DND-41 (cell line): ENCODE measurements around the gene MANSC1.
"Not testable (repeated sequence)": the region's sequence is repeated elsewhere in the genome, so short reads cannot be mapped to it uniquely, and the experiment has no call there.

Source experiments
- ATAC-seq: fragments of 200-7000 bp; cut with Tn5 transposase; 3 replicates; pipeline ENCODE4 v1.9.1; 2021; ENCODE audit warnings: low read depth; ENCODE audit not compliant: insufficient read depth
- DNase-seq: peaks from one replicate; pipeline ENCODE4 v3.0.0-alpha.2; 2020
- H2AFZ ChIP-seq: 2 replicates; pipeline ENCODE4 v1.6.0; 2012; ENCODE audit warnings: low read depth, low read length
- H3K27ac ChIP-seq: 2 replicates; pipeline ENCODE4 v1.5.1; 2012; ENCODE audit warnings: low read length, inconsistent platforms
- H3K27me3 ChIP-seq: fragments of 200-600 bp; sonication (generic); 2 replicates; pipeline ENCODE4 v1.6.0; 2012; ENCODE audit warnings: low read length, mild to moderate bottlenecking, inconsistent platforms; ENCODE audit not compliant: insufficient read depth, poor library complexity
- H3K36me3 ChIP-seq: 2 replicates; pipeline ENCODE4 v1.5.1; 2012; ENCODE audit warnings: low read length, inconsistent platforms; ENCODE audit not compliant: insufficient read depth
- H3K4me1 ChIP-seq: 2 replicates; pipeline ENCODE4 v1.5.1; 2012; ENCODE audit warnings: mild to moderate bottlenecking, low read length; ENCODE audit not compliant: insufficient read depth
- H3K4me2 ChIP-seq: 2 replicates; pipeline ENCODE4 v1.6.0; 2012; ENCODE audit warnings: mild to moderate bottlenecking, moderate library complexity, low read length, inconsistent platforms; ENCODE audit not compliant: insufficient read depth
- H3K4me3 ChIP-seq, 2 experiments: fragments of 200-600 bp in 1 of 2; shearing (Covaris generic) in 1 of 2; 2 replicates each; pipeline ENCODE4 v1.5.1; 2012 to 2016; ENCODE audit warnings: inconsistent platforms in 2 of 2, low read length in 2 of 2, mild to moderate bottlenecking in 2 of 2, low read depth in 1 of 2, moderate library complexity in 1 of 2
- H3K79me2 ChIP-seq: 2 replicates; pipeline ENCODE4 v1.6.0; 2012; ENCODE audit warnings: low read length, inconsistent platforms; ENCODE audit not compliant: insufficient read depth
- H3K9ac ChIP-seq: 2 replicates; pipeline ENCODE4 v1.6.0; 2012; ENCODE audit warnings: low read depth, mild to moderate bottlenecking, inconsistent platforms, low read length, moderate library complexity
- H3K9me3 ChIP-seq: 2 replicates; pipeline ENCODE4 v1.5.1; 2012; ENCODE audit warnings: low read length, moderate library complexity, mild to moderate bottlenecking, inconsistent platforms; ENCODE audit not compliant: insufficient read depth, severe bottlenecking
- H4K20me1 ChIP-seq: 2 replicates; pipeline ENCODE4 v1.6.0; 2012; ENCODE audit warnings: low read length; ENCODE audit not compliant: insufficient read depth
- EZH2 ChIP-seq: IDR thresholded peaks from 3 replicates; pipeline ENCODE4 v1.6.1; 2012; ENCODE audit warnings: borderline replicate concordance, low read depth, mild to moderate bottlenecking, moderate library complexity, low read length, inconsistent platforms; ENCODE audit not compliant: severe bottlenecking
- TF ChIP-seq, protein P1 (sequence below): IDR thresholded peaks from 2 replicates; pipeline ENCODE4 v1.5.1; 2012; ENCODE audit warnings: borderline replicate concordance, low read length, moderate library complexity, mild to moderate bottlenecking; ENCODE audit not compliant: poor library complexity, severe bottlenecking; ENCODE audit errors: extremely low read depth

Gene MANSC1

GRCh38 chr12:12353276-12353675, 3.2 kb upstream of the MANSC1 start:
- Histone ChIP-seq H3K36me3 (no peaks in the 10 kb centered on the region; the same call in 1 of the 2 replicates), H3K4me3 (no peak overlapping the region), H2AFZ (no peak overlapping the region), H3K4me2 (no peak overlapping the region), H3K79me2 (peaks cover 12% of the 10 kb centered on the region), H3K4me1 (peaks cover 31% of the 10 kb centered on the region), H3K27me3 (no peaks in the 10 kb centered on the region), H4K20me1 (0 out of 2 replicates have a peak, but pooled peaks cover 3% of the 10 kb centered on the region), H3K27ac (no peak overlapping the region), H3K9ac (no peak overlapping the region), H3K9me3 (no peaks in the 10 kb centered on the region)
- TF ChIP-seq EZH2, result no peak
- TF ChIP-seq, protein P1, sequence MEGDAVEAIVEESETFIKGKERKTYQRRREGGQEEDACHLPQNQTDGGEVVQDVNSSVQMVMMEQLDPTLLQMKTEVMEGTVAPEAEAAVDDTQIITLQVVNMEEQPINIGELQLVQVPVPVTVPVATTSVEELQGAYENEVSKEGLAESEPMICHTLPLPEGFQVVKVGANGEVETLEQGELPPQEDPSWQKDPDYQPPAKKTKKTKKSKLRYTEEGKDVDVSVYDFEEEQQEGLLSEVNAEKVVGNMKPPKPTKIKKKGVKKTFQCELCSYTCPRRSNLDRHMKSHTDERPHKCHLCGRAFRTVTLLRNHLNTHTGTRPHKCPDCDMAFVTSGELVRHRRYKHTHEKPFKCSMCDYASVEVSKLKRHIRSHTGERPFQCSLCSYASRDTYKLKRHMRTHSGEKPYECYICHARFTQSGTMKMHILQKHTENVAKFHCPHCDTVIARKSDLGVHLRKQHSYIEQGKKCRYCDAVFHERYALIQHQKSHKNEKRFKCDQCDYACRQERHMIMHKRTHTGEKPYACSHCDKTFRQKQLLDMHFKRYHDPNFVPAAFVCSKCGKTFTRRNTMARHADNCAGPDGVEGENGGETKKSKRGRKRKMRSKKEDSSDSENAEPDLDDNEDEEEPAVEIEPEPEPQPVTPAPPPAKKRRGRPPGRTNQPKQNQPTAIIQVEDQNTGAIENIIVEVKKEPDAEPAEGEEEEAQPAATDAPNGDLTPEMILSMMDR, result no peak
- no peak for ATAC-seq
- DNase-seq, result no peak

DNA sequence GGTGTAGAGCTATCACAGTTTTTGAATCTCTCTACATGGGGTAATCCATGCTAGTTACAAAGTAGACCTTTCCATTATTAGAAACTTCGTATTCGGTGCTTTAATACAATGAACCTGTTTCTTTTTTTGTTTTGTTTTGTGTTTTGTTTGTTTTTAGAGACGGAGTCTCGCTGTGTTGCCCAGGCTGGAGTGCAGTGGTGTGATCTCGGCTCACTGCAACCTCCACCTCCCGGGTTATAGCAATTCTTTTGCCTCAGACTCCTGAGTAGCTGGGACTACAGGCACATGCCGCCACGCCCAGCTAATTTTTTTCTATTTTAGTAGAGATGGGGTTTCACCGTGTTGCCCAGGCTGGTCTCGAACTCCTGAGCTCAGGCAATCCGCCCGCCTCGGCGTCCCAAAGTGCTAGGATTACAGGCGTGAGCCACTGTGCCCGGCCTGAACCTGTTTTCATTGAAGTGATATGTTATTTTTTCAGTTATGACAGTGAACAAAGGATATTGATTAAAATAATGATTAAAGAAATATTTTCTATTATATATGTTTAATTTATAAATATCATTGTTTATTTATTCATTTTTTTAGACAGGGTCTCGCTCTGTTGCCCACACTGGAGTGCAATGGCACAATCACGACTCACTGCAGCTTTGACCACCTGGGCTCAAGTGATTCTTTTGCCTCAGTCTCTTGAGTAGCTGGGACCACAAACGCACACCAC, 1.6 kb upstream of the MANSC1 start:
- Histone ChIP-seq H3K4me2 (0 out of 2 replicates have a peak overlapping the region, but pooled peaks have one; percentile 67), H3K4me1 (peaks cover 23% of the 10 kb centered on the region)
- H3K36me3 ChIP-seq, ATAC-seq, H2AFZ ChIP-seq, H3K27ac ChIP-seq, H3K9ac ChIP-seq, H4K20me1 ChIP-seq, H3K27me3 ChIP-seq, DNase-seq, H3K79me2 ChIP-seq, H3K4me3 ChIP-seq, H3K9me3 ChIP-seq: not testable (repeated sequence)

DNA sequence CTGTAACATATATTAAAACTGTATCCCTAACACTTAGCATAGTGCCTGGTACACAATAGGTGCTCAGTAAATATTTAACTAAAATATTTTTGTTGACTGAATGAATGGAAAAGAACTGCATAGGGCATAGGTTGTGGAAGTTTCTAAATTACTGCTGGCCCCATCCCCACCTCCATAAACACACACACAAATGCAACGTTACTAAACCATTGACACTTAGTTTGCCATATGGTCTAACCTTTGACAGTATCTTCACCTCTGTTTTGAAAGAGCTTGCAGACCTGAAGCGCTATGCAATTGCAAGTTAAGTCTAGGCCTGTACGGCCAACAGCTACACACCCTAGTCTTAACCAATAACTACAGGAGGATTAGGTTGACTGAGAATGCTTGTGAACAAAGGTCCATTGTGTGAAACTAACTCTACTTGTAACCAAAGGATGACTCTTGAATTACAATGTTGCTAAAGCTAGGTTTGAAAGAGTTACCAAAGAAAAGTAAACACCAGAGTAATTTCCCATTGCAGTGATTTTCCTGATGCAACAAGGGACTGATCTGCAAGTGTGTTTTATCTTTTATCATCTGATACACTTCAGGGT, 924 bp upstream of the MANSC1 start:
- H3K9me3 ChIP-seq, result no peaks in the 10 kb centered on the region
- peak overlapping the region in 1 of 2 experiments; percentile 55; a peak in 2 of 4 replicates for H3K4me3 ChIP-seq
- 0 out of 2 replicates have a peak, but pooled peaks cover 3% of the 10 kb centered on the region for H4K20me1 ChIP-seq
- H3K9ac ChIP-seq, result no peak overlapping the region
- DNase-seq, result no peak
- H3K79me2 ChIP-seq, result no peaks in the 10 kb centered on the region
- no peak overlapping the region for H3K27ac ChIP-seq
- no peak for TF ChIP-seq EZH2
- TF ChIP-seq, protein P1, result no peak
- no peaks in the 10 kb centered on the region for H3K36me3 ChIP-seq
- no peak for ATAC-seq
- peak overlapping the region; percentile 67 for H3K4me2 ChIP-seq
- no peak overlapping the region; the same call in 1 of the 2 replicates for H2AFZ ChIP-seq
- no peaks in the 10 kb centered on the region for H3K27me3 ChIP-seq
- peaks cover 17% of the 10 kb centered on the region for H3K4me1 ChIP-seq

- H2AFZ ChIP-seq, result no peak overlapping the region
- no peak for ATAC-seq
- peaks cover 6% of the 10 kb centered on the region for H3K27me3 ChIP-seq
- H3K4me2 ChIP-seq, result no peak overlapping the region
- DNase-seq, result no peak
- H3K4me1 ChIP-seq, result peaks cover 7% of the 10 kb centered on the region; the same call in 1 of the 2 replicates
- H3K79me2 ChIP-seq, result no peaks in the 10 kb centered on the region
- H3K9me3 ChIP-seq, result no peaks in the 10 kb centered on the region
- TF ChIP-seq, protein P1, result no peak
- no peak for TF ChIP-seq EZH2
- no peak overlapping the region for H3K9ac ChIP-seq
- H3K27ac ChIP-seq, result no peak overlapping the region
- no peak overlapping the region for H3K4me3 ChIP-seq
- no peaks in the 10 kb centered on the region for H3K36me3 ChIP-seq
- H4K20me1 ChIP-seq, result no peaks in the 10 kb centered on the region
Measured at GRCh38 chr12:12338527-12339168, 11.4 kb downstream of the MANSC1 start.
